GM18502 (cell line): ENCODE results near the gene DNAJB1.

ENCODE experiments used
- ATAC-seq: cut with Tn5 transposase; IDR thresholded peaks from one replicate; pipeline ENCODE4 v1.9.1; 2021; ENCODE audit warnings: mild to moderate bottlenecking; ENCODE audit not compliant: unreplicated experiment, poor library complexity

The DNAJB1 gene

DNA sequence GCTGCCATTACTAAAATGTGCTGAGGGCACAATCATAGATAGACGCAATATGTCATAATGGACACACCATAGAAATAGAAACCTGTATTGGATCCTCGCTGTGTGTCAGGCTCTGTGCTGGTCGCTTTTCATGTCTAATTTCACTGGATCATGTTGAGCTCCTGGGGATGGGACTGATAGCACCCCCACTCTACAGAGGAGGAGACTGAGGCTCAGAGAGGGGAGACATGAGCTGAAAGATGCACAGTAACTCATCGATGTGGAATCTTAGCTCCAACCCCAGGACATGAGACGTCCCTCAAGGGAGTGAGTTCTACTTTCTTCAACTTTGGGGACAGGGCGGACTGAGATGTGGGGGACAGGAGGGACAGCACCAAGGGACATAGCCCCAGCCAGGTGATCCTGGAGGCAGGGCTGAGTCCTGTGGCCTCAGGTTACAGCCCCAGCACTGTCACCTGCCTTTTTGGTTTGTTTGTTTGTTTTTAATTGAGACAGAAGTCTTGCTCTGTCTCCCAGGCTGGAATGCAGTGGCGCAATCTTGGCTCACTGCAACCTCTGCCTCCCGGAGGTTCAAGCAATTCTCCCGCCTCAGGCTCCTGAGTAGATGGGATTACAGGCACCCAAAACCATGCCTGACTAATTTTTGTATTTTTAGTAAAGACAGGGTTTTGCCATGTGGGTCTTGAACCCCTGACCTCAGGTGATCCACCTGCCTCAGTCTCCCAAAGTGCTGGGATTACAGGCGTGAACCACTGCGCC lies 15.7 kb downstream of the DNAJB1 start:
- no peak for ATAC-seq

DNA sequence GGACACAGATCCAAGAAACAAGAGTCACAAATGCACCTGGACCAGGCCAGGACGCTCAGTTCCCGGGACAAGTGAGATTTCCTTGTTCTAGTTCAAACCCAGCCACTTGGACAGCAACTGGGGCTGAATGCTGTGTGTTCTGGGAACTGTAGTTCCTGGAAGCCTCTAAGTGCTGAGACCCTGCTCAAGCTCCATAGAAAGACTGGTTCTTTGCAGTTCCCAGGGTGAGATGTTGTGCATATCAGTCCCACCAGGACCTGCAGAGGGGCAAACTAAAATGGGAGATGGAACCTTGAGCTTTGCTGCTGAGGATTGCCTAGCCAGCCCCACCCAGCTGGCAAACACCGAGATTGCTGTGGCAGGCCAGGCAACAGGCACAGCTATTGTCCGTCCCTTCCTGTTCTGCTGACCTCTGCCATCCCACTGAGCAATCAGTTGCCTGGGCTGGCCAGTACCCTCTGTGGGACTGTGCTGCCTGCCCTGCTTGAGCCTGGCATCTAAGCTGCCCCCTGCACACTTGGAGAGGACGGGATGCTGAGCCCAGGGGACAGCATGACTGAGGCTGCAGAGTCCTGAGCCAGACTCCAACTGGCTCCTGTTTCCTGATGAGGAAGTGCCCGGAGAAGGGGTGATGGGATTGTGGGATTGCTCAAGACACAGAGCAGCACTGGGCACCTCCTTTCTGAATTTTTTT lies 20.8 kb downstream of the DNAJB1 start:
- ATAC-seq = no peak

DNA sequence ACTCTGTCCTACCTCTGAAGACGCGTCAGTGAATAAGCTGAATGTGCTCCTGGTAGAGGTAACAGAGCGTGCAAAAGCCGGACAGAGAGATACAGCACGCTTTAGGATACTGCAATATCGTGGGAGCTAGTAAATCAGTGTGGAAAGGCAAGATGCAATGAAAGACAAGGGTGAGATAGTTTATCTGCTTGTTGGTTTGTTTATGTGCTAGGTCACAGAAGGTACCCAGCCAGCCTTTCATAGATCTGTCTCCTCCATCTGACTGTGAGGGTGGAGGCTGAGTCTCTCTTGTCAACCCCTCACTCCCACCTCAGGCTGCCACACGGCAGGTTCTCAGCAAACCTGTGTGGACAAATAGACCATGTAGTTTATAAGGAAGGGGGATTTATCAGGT lies 21.4 kb downstream of the DNAJB1 start:
- no peak for ATAC-seq

DNA sequence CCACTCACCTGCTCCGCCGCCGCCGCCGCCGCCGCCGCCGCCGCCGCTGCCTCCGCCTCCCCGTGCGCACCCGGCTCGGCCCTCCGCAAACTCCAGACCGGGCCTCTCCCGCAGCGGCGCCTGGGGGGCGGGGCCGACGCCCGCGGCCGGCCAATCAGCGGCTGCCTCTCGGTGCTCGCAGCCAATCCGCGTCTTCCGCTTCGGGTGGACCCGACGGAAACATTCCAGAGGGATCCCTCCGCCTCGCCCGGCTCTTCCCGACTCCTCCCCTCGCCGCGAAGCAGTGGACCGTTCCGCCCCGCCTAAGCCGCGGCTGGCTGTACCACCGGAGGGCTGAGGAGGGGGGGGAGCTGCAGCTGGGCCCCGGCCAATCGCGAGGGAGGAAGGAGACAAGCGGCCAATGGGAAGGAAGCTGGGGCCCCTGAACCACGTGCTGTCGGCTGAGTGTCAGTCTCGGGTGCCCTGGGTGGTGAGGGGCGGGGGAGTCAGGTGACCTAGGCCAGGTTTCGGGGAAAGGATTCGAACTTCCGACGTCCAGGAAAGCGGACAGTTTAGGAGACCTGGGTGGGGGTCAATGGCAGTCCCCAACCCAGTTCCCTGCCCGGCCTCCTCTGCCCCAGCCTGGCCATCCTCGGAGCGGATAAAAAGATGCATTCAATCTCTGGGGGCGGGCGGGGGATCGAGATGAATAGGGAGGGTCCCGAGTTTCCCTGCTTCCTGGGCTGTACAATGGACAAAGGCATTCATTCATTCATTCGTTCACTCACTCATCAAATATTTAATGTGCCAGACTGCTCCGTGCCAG lies 22.0 kb downstream of the DNAJB1 start, which contains the start of gene GIPC1:
TSS of gene GIPC1 (minus strand) at position 99 of the 805 bp plus-strand sequence. CDS start 13,151 bp downstream, outside the sequence.
- peak; percentile 75 for ATAC-seq

DNA sequence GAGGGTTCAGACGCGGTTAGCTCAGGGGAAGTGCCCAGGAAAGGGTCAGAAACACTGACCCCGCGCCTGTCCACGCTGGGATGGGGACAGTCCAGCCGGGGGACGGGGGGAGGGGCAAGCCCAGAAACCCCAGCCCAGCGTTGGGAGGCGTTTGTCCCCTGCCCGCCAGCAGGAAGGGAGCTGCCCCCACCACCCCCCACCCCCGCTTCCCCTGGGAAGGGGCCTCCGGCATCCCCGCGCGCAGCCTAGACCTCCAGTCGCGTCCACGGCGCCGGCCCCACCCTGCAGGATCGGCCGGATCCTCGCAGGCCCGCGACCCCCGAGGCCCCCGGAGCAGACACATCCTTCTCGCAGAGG lies 22.5 kb downstream of the DNAJB1 start:
- no peak for ATAC-seq

DNA sequence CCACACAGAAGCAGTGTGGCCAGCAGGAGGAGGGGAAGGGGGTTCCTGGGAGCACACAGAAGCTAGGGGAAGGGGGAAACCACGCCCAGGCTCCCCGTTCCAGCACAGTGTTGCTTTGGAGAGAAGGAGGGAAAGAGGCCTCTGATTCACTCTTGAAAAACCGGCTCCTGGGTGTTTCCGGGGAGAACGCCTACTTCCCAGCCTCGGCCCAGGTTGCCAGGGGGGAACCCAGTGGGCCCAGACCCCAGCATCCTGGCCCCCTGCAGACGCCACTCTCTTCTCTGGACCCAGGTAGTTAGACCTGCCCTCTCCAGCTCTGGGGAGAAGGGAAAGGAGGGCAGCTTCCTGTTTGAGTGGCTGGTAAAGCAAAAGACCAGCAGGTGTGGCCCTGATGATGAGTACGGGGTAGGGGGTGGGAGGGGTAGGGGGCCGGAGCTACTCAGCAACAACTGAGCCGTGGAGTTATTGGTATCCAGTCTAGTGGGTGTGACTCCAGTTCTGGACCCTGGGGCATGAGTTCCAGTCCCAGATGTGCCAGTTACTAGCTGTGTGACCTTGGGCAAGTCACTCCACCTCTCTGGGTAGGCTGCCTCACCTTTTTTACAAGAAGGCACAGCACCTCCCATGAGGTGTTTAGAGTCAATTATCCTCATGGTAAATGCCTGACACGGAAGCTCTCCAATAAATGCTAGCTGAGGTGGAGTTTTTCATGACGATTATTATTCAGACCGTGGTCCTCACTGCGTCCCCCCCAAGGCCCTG lies 23.1 kb downstream of the DNAJB1 start:
- no peak for ATAC-seq

DNA sequence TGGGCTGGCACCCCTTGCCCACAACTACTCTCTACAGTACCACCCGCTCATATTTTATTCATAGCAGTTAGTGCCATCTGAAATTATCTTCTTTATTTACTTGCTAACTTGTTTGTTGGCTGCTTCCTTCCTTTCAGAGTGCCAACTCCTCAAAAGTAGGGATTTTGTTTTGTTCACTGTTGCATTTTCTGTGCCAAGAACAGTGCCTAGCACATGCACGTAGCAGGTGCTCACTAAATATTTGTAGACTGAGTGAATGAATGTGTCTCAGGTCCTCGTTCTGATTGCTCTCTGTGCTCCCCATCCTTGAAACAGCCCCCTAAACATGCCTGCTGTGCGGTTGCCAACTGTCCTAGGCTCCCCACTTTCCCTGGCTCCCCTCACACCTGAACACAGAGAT lies 23.8 kb downstream of the DNAJB1 start:
- no peak for ATAC-seq

DNA sequence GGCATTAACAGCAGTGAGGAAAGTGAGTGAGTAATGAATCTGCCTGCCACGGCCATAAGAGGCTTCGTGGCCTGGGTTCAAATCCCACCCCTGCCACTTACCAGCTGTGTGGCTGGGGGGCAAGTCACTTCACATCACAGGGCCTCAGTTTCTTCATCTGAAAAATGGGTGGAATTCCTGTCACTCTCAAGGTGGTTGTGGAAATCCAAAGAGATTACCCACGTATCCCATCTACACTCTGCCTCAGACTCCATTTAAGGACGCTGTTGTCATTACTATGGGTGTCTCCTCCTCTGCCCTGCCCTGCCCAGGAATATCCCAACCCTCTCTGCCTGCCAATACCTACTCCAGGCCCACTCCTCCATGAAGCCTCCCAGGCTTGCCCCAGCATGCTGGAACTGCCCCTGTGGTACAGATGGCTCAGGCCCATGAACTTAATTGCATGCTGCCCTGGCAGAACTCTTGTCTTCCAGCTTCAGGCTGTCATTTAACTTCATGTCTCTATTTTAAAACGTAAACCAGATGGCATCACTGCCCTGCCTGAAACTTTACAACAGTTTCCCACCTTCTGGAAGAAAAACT lies 25.4 kb downstream of the DNAJB1 start:
- ATAC-seq = no peak

DNA sequence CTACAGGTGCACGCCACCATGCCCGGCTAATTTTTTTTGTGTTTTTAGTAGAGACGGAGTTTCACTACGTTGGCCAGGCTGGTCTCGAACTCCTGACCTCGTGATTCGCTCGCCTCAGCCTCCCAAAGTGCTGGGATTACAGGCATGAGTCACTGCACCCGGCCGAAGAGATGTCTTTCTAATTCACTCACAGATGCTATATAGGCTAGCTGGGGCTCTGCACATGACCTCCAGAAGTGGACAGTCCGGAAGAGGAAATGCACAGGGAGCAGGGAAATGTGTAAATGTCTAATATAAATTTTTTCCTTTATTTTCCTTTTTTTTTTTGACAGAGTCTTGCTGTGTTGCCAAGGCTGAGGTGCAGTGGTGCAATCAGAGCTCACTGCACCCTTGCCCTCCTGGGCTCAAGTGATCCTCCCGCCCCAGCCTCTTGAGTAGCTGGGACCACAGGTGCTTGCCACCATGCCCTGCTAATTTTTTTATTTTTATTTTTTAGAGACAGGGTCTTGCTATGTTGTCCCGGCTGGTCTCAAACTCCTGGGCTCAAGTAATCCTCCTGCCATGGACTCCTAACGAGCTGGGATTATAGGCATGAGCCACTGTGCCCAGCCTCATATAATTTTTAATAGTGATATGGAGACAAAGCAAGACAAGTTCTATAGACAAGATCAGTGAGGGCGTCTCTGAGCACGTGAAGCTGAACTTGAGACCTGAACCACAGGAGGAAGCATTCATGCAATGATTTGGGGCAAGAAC lies 30.6 kb downstream of the DNAJB1 start:
- no peak for ATAC-seq

DNA sequence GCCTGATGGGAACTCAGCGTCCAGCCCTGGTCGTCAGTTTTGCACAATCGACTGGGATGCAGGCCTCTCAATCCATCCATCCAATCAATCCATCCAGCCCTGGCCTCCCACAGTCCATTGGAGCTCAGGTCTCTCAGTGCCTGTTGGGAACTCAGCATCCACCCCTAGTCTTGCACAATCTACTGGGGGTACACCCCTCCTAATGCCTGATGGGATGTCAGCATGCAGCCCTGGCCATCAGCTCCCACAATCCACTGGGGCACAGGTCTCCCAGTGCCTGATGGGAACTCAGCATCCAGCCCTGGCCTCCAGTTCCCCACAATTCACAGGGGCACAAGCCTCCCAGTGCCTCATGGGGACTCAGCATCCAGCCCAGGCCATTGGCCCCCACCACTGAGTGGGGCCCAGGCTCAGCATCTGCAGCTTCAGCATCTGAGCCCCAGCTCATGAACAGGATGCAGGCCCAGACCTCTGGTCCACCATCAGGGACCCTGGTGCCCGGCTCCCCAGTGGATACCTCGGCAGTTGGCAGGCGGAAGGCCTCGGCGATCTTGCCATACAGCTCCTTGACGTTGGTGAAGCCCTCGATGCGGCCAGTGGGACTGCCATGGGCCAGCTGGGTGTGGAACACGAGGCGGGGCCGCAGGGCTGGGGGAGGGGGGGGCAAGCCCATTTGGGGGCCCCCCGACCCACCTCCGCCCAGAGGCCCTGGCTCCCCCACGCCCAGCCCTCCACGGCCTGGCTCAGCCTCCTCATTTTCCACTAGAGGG lies 35.8 kb downstream of the DNAJB1 start:
- ATAC-seq = no peak

DNA sequence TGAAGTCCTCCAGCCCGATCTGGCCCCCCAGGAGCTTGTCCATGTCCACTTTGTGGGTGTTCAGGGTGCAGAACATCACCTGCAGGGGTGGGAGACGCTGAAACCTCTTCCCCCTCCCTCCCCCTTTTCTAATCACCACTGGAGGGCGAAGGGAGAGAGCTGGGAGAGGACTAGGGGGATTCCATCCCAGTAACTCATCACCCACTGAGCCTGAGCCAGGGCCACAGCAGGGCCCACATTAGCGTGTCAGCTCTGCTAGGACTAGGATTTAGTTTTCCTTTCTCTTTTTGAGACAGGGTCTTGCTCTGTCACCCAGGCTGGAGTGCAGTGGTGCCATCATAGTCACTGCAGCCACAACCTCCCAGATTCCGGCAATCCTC lies 37.5 kb downstream of the DNAJB1 start:
- no peak for ATAC-seq

DNA sequence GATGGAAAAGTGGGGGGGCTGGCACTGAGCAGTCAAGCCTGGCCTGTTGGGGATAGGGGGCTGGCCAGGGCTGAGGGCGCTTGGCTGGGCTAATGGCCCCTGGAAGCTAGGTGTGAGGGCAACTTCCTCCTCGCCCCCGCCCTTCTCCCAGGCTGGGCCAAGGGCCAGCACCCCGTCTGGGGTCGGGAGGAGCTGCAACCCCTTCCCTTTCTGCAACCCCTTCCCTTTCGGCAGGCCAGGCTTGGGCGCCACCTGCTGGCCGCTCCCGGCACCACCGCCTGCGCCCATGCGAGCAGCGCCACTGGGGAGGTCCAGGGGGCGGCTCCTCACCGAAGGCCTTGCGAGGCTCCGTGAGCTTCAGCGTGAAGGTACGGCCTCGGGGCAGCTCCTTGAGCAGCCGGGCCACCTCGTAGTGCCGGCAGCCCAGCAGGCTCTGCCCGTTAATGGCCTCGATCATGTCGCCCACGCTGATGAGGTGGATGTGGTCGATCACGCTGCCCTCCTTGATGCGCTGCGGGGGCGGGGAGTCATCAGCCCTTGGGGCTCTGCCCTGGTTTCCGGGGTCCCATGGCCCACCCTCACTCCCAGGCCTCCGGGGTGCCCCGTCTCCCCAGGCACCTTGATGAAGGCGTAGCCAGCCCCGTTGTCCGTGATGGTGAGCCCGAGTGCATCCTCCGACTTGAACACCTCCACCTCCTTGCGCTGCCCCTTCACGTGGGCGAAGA lies 38.1 kb downstream of the DNAJB1 start:
- ATAC-seq = no peak

DNA sequence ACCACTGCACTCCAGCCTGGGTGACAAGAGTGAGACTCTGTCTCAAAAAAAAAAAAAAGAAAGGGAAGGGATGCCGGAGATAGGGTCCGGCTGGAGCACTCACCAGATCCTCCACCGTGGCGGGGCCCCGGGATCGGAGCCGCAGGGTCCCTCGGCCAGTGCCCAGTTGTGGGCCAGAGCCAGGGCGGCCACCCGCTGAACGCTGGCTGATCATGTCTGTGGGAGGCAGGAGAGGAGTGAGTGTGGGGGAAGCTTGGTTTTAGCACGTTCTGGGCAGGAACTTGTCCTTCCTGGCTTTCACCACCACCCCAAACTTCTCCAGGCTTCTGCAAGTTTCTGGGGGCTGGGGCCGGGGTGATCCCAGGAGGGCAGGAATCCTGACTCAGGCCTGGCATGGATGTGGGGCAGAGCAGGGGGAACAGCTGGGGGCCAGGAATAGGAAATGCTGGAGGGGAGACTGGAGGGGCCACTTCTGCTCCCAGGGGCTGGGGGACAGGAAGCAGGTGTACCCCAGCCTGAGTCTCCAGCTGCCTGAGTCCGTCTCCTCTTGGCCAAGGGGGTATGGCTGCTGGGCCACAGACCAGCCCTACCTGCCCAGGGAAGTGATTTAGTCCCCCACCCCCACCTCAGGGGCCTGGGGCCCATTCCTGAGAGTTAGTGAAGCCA lies 38.8 kb downstream of the DNAJB1 start:
- ATAC-seq = no peak

DNA sequence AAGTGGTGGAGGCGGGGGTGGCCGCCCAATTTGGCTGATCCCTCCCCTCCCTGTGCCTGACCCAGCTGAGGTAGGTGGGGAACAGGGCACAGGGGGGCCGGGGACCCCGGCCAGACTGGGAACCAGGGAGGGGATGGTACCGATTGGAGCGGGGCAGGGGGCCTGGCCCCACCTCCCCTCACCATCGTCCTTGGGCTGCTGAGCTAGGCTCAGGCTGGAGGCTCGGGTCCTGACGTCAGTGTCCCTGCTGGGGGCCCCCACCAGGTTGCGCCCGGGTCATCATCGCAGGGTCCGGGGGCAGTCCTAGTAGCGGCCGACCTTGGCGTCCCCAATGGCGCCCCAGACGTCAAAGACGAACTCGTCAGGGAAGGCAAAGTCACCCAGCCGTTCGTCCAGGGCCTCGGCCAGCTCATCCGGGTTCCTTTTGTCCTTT lies 40.1 kb downstream of the DNAJB1 start:
- ATAC-seq = no peak

DNA sequence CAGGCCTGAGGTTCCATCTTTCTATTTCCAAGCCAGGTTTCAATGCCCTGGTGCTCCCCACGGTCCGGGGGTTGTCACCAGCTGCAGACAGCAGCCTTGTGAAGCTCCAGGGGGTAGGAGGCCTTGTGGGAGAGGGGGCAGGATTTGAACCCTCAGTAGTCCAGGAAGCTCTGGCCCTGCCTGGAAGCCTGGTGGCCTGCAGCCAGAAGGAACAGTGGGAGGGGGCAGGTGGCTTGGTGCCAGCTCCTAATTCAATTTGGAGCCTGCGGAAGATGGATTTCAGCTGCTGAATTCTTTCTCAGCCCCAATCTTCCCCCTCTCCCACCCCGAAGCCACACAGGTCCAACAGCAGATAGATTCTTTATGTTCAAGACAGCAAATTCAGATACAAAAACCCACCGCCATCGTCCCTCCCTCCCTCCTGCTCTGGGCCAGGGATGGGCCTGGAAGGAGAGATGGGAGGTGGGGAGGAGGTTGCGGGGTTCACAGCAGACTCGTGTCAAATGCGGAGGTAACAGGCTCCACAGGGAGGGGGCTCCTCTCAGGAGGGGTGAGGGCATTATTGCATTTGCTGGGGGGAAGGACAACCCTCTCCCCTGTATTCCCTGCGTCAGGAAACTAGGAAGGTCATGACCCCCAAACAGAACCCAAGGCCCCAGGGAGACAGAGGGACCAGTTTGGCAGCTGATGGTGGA lies 40.6 kb downstream of the DNAJB1 start:
- no peak for ATAC-seq

DNA sequence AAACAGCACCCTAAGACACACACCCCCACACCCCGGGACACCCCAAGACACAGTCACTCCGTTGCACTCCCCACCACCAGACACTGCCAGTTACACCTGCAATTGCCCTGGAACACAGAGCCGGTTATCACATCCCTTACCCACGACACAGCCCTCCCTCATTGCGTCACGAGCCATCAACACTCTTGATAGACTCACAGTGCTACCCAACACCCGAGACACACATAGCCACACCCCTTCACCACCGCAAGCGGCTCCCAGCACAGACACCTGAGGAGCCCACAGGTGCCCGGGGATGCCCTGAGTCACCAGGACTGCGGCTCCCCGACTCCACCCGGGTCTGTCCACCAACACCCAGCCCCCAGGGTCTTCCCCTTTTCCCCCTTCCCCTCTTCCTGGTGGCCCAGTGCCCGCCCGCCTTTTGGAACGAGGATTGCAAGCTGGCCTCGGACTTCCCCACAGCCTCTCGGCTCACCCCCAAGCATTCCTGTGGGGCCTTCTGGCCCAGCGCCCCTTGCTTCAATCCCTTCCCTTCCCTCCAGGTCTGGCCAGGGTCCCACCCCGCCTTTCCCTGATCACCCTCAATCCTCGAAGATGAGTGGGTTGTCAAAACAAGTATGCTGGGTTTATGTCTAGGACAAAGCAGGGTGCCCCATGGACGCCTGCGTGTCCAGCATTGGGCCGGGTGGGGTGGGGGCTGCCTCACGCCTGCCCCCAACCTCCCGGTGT lies 41.4 kb downstream of the DNAJB1 start:
- ATAC-seq = no peak
